Keratinocyte (primary cell): ENCODE results near the gene KCTD17. TPM values are rescaled to one million over a fixed set of nuclear protein-coding genes. Genes with fewer than 3 reads are reported as not detected.

Source experiments
- DNase-seq: peaks from one replicate; pipeline ENCODE4 v3.0.0-alpha.2; 2011; ENCODE audit warnings: low read depth, missing footprints, low spot score
- FAIRE-seq: peaks from 2 replicates; lab custom pipeline; 2011; peaks lifted over from hg19 to GRCh38; lab: Jason Lieb, UNC
- H2AFZ ChIP-seq: 2 replicates; pipeline ENCODE4 v1.6.0; 2012; ENCODE audit warnings: low read length, control low read depth, inconsistent platforms; ENCODE audit not compliant: control insufficient read depth
- H3K27ac ChIP-seq: 2 replicates; pipeline ENCODE4 v1.5.1; 2011; ENCODE audit warnings: low read length; ENCODE audit not compliant: control insufficient read depth, insufficient read depth
- H3K27me3 ChIP-seq: 3 replicates; pipeline ENCODE4 v1.6.0; 2011; ENCODE audit warnings: low read length; ENCODE audit not compliant: control insufficient read depth, insufficient read depth; ENCODE audit errors: extremely low read depth
- H3K36me3 ChIP-seq, 2 experiments: 2 replicates in 1 of 2; 3 replicates in 1 of 2; pipeline ENCODE4 v1.5.1; 2011; ENCODE audit warnings: low read length in 2 of 2, mild to moderate bottlenecking in 1 of 2; ENCODE audit not compliant: control insufficient read depth in 2 of 2, insufficient read depth in 2 of 2; ENCODE audit errors: extremely low read depth in 1 of 2
- H3K4me1 ChIP-seq: 3 replicates; pipeline ENCODE4 v1.5.1; 2011; ENCODE audit warnings: low read length; ENCODE audit not compliant: control insufficient read depth, insufficient read depth; ENCODE audit errors: extremely low read depth
- H3K4me2 ChIP-seq: 3 replicates; pipeline ENCODE4 v1.6.0; 2011; ENCODE audit warnings: low read depth, low read length; ENCODE audit not compliant: control insufficient read depth, insufficient read depth; ENCODE audit errors: extremely low read depth
- H3K4me3 ChIP-seq, 3 experiments: fragments of 200-600 bp in 1 of 3; sonication (generic) in 1 of 3; 2 replicates in 2 of 3; 3 replicates in 1 of 3; pipeline ENCODE4 v1.5.1; 2011 to 2016; ENCODE audit warnings: low read length in 3 of 3, mild to moderate bottlenecking in 3 of 3, control low read depth in 2 of 3, inconsistent platforms in 1 of 3, low read depth in 1 of 3, mixed read lengths in 1 of 3, mixed run types in 1 of 3, moderate library complexity in 1 of 3; ENCODE audit not compliant: control insufficient read depth in 2 of 3, insufficient read depth in 2 of 3; ENCODE audit errors: extremely low read depth in 1 of 3
- H3K79me2 ChIP-seq: 2 replicates; pipeline ENCODE4 v1.6.0; 2012; ENCODE audit warnings: low read length; ENCODE audit not compliant: control insufficient read depth, insufficient read depth
- H3K9ac ChIP-seq: 3 replicates; pipeline ENCODE4 v1.6.0; 2011; ENCODE audit warnings: low read length; ENCODE audit not compliant: control insufficient read depth, insufficient read depth; ENCODE audit errors: extremely low read depth
- H3K9me1 ChIP-seq: 3 replicates; pipeline ENCODE4 v1.6.0; 2011; ENCODE audit warnings: low read length; ENCODE audit not compliant: control insufficient read depth, insufficient read depth; ENCODE audit errors: extremely low read depth
- H3K9me3 ChIP-seq: 2 replicates; pipeline ENCODE4 v1.5.1; 2012; ENCODE audit warnings: low read depth, low read length; ENCODE audit not compliant: control insufficient read depth
- H4K20me1 ChIP-seq: 3 replicates; pipeline ENCODE4 v1.6.0; 2011; ENCODE audit warnings: low read length; ENCODE audit not compliant: control insufficient read depth, insufficient read depth; ENCODE audit errors: extremely low read depth
- EZH2 ChIP-seq: IDR thresholded peaks from one replicate; pipeline ENCODE4 v1.6.1; 2012; ENCODE audit warnings: inconsistent platforms, mild to moderate bottlenecking, low read length, moderate library complexity
- dilution Hi-C: fragments of 300-500 bp; cut with MboI; formaldehyde crosslinking; loops from one replicate; pipeline ENCODE4 v1.7.0; 2020; ENCODE audit warnings: low sequenced_read_pairs; ENCODE audit not compliant: extremely low pct_ligation_motif_present
- polyA plus RNA-seq, 5 experiments: library from polyadenylated mRNA; depleted of rRNA in 3 of 5; stranded (reverse) in 3 of 5; stranded (forward) in 1 of 5; unstranded in 1 of 5; fragments of >200 nt; gene quantifications; 1 replicate in 1 of 5; 2 replicates in 3 of 5; 3 replicates in 1 of 5; pipeline versions ENCODE4 v1.2.1 to v1.2.3, GENCODE V29; 2011 to 2012; ENCODE audit warnings: missing spikeins in 2 of 5, low read depth in 1 of 5, low replicate concordance in 1 of 5
- small RNA-seq, 3 experiments: library from RNA; depleted of rRNA; stranded (forward); fragments of <200 nt; gene quantifications; one replicate each; pipeline ENCODE3, GENCODE V24; 2012; ENCODE audit warnings: low read depth in 3 of 3, low replicate concordance in 1 of 3; ENCODE audit not compliant: insufficient read length in 3 of 3
- TF ChIP-seq, protein P1 (sequence below), 3 experiments: IDR thresholded peaks in 1 of 3; conservative IDR thresholded peaks in 1 of 3; optimal IDR thresholded peaks in 1 of 3; 2 replicates in 2 of 3; 3 replicates in 1 of 3; pipeline versions ENCODE3 to v1.5.1; 2011; ENCODE audit warnings: low read length in 3 of 3, mild to moderate bottlenecking in 3 of 3, moderate library complexity in 2 of 3, control low read depth in 1 of 3, inconsistent platforms in 1 of 3; ENCODE audit not compliant: insufficient read depth in 2 of 3; ENCODE audit errors: extremely low read depth in 1 of 3

KCTD17 gene
- polyA plus RNA-seq, 1 donor (not counting 4 experiments of a cell fraction or from before 2014, with no cell fraction given) = 16.3 TPM

DNA sequence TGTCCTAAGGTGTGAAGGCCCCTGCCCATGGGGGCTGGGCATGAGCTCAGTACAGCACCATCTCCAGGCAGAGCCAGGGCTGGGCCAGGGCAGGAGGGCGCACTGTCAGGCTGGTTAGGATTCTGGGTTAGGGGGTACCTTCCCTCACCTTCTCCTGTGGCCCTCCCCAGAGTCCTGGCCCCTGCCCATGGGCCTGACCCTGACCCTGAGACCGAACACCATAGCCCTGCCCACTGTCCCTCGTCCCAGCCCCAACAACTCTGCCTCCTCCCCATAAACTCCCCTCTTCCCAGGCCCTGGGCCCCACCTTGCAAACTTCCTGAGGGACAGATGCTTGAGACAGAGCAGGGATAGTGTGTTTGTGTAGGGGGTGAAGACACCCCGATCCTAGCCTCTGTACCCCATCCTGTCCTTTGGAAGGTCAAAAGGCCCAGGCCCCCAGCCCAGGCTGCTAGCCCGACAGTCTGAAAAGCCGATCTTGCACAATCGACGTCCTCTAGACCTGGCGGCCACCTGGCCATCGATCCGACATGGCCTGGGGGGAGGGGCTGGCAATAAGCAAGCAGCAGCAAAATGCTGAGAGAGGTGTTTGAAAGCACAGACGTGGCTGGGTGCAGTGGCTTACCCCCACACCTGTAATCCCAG, 60.7 kb downstream of the KCTD17 start:
- Histone ChIP-seq H3K9ac (no peak overlapping the region), H2AFZ (no peak overlapping the region), H3K79me2 (no peaks in the 10 kb centered on the region), H3K9me3 (no peaks in the 10 kb centered on the region), H3K9me1 (no peaks in the 10 kb centered on the region), H3K4me1 (no peaks in the 10 kb centered on the region), H3K27ac (no peak overlapping the region), H3K27me3 (peaks cover 5% of the 10 kb centered on the region), H3K4me3 (no peak overlapping the region), H4K20me1 (no peaks in the 10 kb centered on the region), H3K36me3 (no peaks in the 10 kb centered on the region), H3K4me2 (no peak overlapping the region)
- FAIRE-seq (no peak), DNase-seq (no peak)
- TF ChIP-seq, protein P1, sequence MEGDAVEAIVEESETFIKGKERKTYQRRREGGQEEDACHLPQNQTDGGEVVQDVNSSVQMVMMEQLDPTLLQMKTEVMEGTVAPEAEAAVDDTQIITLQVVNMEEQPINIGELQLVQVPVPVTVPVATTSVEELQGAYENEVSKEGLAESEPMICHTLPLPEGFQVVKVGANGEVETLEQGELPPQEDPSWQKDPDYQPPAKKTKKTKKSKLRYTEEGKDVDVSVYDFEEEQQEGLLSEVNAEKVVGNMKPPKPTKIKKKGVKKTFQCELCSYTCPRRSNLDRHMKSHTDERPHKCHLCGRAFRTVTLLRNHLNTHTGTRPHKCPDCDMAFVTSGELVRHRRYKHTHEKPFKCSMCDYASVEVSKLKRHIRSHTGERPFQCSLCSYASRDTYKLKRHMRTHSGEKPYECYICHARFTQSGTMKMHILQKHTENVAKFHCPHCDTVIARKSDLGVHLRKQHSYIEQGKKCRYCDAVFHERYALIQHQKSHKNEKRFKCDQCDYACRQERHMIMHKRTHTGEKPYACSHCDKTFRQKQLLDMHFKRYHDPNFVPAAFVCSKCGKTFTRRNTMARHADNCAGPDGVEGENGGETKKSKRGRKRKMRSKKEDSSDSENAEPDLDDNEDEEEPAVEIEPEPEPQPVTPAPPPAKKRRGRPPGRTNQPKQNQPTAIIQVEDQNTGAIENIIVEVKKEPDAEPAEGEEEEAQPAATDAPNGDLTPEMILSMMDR (optimal IDR thresholded peaks at IDR 0.05 in 1 of 3, IDR thresholded peaks at IDR 0.05 in 1 of 3, conservative IDR thresholded peaks at IDR 0.05 in 1 of 3; ENCODE audit: extremely low read depth in 1 of 3, insufficient read depth in 2 of 3, low read length in 3 of 3) = no peak
- no peak for TF ChIP-seq EZH2
- dilution Hi-C loops = no loop called here

Small RNA genes within 50 kb of the gene (small RNA-seq; reads per million reads assigned to genes)
- gene RF00019 = 0 reads per million in 3 experiments

Other genes with a start within 250 kb of the KCTD17 start
- gene PVALB, start 234.7 kb upstream of the KCTD17 start, polyA plus RNA-seq = not detected in 3 replicates
- gene NCF4, start 190.7 kb upstream of the KCTD17 start, polyA plus RNA-seq = 0.37 to 0.42 TPM in 2 of 3 replicates, not detected in the other
- gene CSF2RB, start 138.1 kb upstream of the KCTD17 start, polyA plus RNA-seq = 0.02 to 0.08 TPM (median 0.08 TPM) in 3 replicates
- gene TST, start 32.3 kb upstream of the KCTD17 start, polyA plus RNA-seq = 18.8 to 38.9 TPM (median 19.9 TPM) in 3 replicates
- 23.5 to 37.9 TPM (median 27.8 TPM) in 3 replicates for gene MPST, start 32.0 kb upstream of the KCTD17 start, polyA plus RNA-seq
- not detected in 3 replicates for gene TMPRSS6, start 58.0 kb downstream of the KCTD17 start, polyA plus RNA-seq
- gene IL2RB, start 98.2 kb downstream of the KCTD17 start, polyA plus RNA-seq = 0.08 to 0.24 TPM (median 0.12 TPM) in 3 replicates
- gene C1QTNF6, start 136.5 kb downstream of the KCTD17 start, polyA plus RNA-seq = 17.1 to 28.2 TPM (median 25.4 TPM) in 3 replicates
- gene SSTR3, start 160.7 kb downstream of the KCTD17 start, polyA plus RNA-seq = not detected in 3 replicates
- gene RAC2, start 192.5 kb downstream of the KCTD17 start, polyA plus RNA-seq = 71.9 to 128 TPM (median 78.6 TPM) in 3 replicates
- gene CYTH4, start 230.8 kb downstream of the KCTD17 start, polyA plus RNA-seq = 0.05 to 0.12 TPM (median 0.06 TPM) in 3 replicates